HT1080 (cell line): ENCODE measurements around the gene PRRC2C. TPM values are rescaled to one million over a fixed set of nuclear protein-coding genes. Genes with fewer than 3 reads are reported as not detected.

Experiments used
- DNase-seq: peaks from one replicate; pipeline ENCODE4 v3.0.0-alpha.2; 2015; ENCODE audit warnings: low read depth
- small RNA-seq: library from RNA; depleted of rRNA; stranded (forward); fragments of <200 nt; gene quantifications from one replicate; pipeline ENCODE3, GENCODE V24; 2014
- total RNA-seq: library from RNA; depleted of rRNA; stranded (reverse); fragments of >200 nt; shearing (Covaris generic); gene quantifications from 2 replicates; pipeline ENCODE4 v1.2.3, GENCODE V29; 2014; rRNA removed

PRRC2C gene
- total RNA-seq, 1 experiment from 2014 or later = 56.4 TPM

DNA sequence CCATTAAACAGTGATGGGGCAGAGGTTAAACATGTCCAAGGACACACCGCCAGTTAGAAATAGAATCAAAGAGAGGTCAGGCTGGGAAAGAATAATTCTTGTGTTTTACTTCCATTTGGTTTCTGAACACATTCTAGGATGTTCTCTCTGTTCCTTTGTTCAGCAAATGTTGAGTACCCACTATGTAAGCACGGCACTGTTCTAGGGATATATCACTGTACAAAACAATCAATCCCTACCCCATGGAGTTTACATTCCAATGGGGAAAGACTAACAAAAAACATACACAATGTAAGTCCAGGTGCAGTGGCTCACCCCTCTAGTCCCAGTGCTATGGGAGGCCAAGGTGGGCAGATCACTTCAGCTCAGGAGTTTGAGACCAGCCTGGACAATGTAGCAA, 142.9 kb downstream of the PRRC2C start:
- no peak for DNase-seq

DNA sequence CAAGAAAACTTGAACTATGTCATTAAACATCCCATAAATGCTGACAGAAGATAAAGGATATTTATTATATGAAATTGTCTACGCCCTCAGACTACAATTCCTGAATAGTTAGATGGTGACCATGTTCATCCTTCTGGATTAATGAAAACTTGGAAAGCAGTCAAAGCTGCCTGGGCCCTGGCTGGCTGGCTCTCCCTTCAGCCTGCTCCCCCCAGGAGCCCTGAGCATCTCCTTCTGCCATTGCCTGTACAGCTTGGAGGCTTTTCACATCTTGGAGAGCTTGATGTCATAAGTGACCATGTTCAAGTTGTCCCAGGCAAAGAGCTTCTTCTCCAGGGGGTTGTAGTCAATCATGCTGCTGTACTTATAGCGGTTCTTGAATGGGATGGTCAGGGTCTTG, 150.3 kb downstream of the PRRC2C start:
- no peak for DNase-seq

DNA sequence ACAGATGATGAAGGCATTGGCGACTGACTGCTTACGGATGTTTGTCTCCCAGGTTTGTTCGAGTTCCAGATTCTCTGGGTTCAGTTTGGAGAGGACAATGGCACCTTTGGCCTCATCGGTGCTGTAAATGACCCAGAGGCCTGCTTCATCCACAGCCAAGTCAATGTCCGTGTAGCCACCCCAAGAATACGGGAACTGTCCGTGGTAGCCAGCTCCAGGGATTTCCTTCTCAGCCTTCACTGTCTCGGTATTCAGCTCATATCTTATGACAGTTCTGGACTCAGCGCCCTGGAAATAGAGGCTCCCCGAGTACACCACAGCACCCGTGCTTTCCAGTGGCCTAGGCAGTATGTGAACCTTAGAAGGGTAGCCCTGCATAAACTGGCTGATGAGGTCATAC, 150.8 kb downstream of the PRRC2C start:
- DNase-seq = no peak

DNA sequence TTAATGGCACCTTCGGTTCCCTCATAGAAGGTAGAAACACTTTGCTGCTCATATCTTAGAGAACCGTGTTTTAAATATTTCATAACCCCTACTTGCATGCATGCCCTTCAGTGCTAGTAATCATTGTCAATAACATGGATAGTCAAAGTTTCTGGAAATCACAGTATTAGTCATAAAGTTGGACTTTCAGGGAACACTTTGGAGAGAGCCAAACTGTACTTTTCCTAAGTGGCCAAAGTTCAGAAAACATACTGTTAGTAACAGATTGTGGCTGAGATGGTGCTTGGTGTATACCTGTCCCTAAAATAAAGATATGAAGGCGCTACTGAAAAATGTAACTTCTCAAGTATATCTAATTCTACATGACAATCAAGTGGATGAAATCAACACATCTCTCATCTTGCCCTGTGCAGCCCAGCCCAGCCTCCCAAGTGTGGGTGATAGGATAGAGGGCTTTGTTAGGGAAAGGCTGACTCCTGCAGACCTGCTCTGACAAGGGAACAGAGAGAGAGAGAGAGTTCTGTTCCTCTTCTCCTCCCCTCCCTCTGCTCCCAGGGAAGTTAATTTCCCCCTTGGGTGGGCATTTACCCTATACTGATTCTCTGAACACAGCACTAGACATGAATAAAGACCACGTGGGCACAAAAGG, 152.7 kb downstream of the PRRC2C start:
- no peak for DNase-seq

DNA sequence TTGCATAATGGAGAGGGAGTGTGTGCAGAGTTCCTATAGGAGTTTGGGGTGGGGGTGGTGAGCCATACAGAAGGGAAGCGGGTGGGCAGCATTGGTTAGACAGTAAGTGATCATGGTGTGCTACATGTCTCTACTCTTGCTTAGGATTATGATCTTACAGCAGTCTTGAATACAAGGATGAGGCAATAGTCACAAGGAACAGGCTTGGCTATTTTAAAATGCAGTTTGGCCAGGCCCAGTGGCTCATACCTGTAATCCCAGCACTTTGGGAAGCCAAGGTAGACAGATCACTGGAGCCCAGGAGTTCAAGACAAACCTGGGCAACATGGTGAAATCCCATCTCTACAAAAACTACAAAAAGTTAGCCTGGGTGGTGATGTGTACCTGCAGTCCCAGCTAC, 154.9 kb downstream of the PRRC2C start:
- DNase-seq = no peak

DNA sequence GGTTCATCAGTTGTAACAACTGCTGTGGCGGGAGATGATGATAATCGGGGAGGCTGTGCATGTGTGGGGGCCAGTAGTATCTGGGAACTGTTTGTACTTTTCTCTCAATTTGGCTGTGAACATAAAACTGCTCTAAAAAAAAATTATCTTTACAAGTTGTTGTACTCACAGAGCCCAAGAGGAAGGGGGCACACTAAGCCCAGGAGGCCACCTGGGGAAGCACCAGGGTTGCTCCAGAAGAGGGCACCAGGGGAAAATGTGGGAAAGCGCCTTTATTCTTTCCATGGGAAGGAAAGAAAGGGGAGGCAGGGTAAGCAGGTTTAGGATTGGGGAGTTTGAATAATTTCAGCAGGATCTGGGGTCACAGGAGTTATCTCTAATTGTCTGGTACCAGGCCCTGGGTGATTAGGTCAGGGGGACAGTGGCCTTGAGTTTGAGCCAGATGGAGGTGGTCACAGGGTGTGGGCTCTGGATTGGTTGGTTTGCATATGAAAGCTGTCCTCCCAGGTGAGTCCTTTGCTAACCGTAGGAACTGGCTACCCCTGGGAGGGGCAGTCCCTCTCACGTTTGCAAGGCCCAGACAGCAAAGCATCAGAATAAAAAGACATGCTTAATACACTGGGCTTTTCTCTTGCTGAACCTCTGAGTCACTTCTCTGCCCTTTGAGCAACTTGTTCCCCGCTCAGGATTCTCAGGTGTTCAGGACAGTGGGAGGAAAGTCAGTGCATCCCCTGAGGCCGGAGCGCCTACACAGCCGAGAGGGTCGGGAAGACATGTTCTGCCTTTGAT, 155.9 kb downstream of the PRRC2C start:
- no peak for DNase-seq

DNA sequence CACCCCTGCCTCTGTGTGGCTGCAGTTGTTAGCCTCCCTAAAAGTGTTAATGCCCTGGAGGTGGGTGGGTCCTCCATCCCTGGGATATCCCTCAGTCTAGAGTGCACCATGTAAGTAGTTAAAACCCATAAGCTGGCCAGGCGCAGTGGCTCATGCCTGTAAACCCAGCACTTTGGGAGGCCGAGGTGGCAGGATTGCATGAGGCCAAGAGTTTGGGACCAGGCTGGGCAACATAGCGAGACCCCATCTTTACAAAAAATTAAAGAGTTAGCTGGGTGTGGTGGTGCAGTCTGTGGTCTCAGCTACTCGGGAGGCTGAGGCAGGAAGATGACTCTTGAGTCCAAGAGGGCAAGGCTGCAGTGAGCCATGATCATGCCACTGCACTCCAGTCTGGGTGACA, 156.9 kb downstream of the PRRC2C start:
- no peak for DNase-seq

Small RNAs within 50 kb of the gene (small RNA-seq; reads per million reads assigned to genes)
- gene CYCSP53 = not detected

Other genes starting within 250 kb of the PRRC2C start
- not detected in 2 replicates for gene FMO1, start 237.0 kb upstream of the PRRC2C start, total RNA-seq
- 0.32 and 2.0 TPM in 2 replicates for gene FMO4, start 171.3 kb upstream of the PRRC2C start, total RNA-seq
- gene MYOCOS, start 136.7 kb downstream of the PRRC2C start, total RNA-seq = not detected in 2 replicates
- not detected in 2 replicates for gene MYOC, start 167.2 kb downstream of the PRRC2C start, total RNA-seq